ENCODE data around the gene TCEA2. TPM values are rescaled to one million over a fixed set of nuclear protein-coding genes. Genes with fewer than 3 reads are reported as not detected.

Gene TCEA2
- total and polyA plus RNA-seq, 2 of the 13 experiments (the other 11 are each of a cell fraction or from before 2014, with no cell fraction given) = 28.1 to 33.7 TPM

DNA sequence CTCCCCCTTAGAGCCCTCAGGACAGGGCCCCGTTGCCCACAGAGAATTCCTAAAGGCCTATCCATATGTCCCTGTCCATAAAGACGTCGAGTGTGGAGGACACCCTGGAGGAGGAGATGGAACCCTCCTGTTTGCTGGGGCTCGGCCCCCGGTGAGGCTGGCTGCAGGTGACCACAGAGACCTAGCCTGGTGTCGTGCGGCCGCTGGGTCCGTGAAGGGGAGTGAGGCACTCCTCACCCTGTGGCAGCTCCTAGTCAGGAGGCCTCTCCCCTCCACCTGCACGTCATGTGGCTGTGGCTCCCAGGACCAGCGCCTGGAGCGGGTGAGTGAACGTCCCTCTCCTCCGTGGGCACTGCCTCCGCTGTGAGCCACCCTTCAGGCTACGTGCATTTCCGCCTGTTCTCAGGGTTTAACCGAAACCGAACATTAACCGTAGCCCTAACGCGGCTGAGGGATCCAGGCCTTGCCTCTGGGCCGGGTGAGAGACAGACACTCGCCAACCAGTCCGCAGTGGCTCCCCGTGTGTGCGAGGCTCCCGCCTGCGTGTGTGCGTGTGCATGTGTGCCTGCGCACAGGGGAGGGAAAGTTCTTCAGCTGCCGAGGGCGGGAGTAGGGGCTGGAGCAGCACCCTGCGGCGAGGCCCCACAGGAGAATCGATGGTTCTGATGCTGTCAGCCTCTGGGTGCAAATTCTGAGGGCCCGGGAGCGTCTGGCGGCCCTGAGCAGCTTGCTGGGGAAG lies 5.9 kb upstream of the TCEA2 start (continued):
- peak; percentile 89 for TF ChIP-seq PRPF4 (IDR thresholded peaks at IDR 0.05; ENCODE audit: low read depth, low read length, poor library complexity, severe bottlenecking)
- no peak for TF ChIP-seq NR3C1 (CRISPR knock-in tag; IDR thresholded peaks at IDR 0.05)
- TF ChIP-seq, protein P1, sequence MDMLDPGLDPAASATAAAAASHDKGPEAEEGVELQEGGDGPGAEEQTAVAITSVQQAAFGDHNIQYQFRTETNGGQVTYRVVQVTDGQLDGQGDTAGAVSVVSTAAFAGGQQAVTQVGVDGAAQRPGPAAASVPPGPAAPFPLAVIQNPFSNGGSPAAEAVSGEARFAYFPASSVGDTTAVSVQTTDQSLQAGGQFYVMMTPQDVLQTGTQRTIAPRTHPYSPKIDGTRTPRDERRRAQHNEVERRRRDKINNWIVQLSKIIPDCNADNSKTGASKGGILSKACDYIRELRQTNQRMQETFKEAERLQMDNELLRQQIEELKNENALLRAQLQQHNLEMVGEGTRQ (IDR thresholded peaks at IDR 0.05; ENCODE audit: low read depth, low read length) = no peak
- TF ChIP-seq, protein P1 (CRISPR knock-in tag; IDR thresholded peaks at IDR 0.05; ENCODE audit: borderline replicate concordance) = peak; percentile 45; the same call in 1 of the 2 replicates
- no peak; the same call in 1 of the 2 replicates for TF ChIP-seq ZSCAN20 (CRISPR knock-in tag; IDR thresholded peaks at IDR 0.05; ENCODE audit: borderline replicate concordance)
- no peak; the same call in 1 of the 2 replicates for TF ChIP-seq ZNF326 (CRISPR knock-in tag; IDR thresholded peaks at IDR 0.05; ENCODE audit: borderline replicate concordance)
- TF ChIP-seq SETDB1 (CRISPR knock-in tag; IDR thresholded peaks at IDR 0.05; ENCODE audit: borderline replicate concordance) = no peak
- TF ChIP-seq, protein P2, sequence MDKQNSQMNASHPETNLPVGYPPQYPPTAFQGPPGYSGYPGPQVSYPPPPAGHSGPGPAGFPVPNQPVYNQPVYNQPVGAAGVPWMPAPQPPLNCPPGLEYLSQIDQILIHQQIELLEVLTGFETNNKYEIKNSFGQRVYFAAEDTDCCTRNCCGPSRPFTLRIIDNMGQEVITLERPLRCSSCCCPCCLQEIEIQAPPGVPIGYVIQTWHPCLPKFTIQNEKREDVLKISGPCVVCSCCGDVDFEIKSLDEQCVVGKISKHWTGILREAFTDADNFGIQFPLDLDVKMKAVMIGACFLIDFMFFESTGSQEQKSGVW (CRISPR knock-in tag; IDR thresholded peaks at IDR 0.05; ENCODE audit: borderline replicate concordance) = no peak
- TF ChIP-seq, protein P3, sequence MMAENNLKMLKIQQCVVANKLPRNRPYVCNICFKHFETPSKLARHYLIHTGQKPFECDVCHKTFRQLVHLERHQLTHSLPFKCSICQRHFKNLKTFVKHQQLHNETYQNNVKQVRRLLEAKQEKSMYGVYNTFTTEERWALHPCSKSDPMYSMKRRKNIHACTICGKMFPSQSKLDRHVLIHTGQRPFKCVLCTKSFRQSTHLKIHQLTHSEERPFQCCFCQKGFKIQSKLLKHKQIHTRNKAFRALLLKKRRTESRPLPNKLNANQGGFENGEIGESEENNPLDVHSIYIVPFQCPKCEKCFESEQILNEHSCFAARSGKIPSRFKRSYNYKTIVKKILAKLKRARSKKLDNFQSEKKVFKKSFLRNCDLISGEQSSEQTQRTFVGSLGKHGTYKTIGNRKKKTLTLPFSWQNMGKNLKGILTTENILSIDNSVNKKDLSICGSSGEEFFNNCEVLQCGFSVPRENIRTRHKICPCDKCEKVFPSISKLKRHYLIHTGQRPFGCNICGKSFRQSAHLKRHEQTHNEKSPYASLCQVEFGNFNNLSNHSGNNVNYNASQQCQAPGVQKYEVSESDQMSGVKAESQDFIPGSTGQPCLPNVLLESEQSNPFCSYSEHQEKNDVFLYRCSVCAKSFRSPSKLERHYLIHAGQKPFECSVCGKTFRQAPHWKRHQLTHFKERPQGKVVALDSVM (CRISPR knock-in tag; IDR thresholded peaks at IDR 0.05) = peak; percentile 74; the same call in 1 of the 2 replicates
- no peak for TF ChIP-seq ZFP36L2 (CRISPR knock-in tag; IDR thresholded peaks at IDR 0.05)
- no peak for TF ChIP-seq ZNF75D (CRISPR knock-in tag; IDR thresholded peaks at IDR 0.05; ENCODE audit: borderline replicate concordance)
- TF ChIP-seq, protein P4, sequence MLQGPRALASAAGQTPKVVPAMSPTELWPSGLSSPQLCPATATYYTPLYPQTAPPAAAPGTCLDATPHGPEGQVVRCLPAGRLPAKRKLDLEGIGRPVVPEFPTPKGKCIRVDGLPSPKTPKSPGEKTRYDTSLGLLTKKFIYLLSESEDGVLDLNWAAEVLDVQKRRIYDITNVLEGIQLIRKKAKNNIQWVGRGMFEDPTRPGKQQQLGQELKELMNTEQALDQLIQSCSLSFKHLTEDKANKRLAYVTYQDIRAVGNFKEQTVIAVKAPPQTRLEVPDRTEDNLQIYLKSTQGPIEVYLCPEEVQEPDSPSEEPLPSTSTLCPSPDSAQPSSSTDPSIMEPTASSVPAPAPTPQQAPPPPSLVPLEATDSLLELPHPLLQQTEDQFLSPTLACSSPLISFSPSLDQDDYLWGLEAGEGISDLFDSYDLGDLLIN (CRISPR knock-in tag; IDR thresholded peaks at IDR 0.05; ENCODE audit: borderline replicate concordance) = no peak
- TF ChIP-seq, protein P5, sequence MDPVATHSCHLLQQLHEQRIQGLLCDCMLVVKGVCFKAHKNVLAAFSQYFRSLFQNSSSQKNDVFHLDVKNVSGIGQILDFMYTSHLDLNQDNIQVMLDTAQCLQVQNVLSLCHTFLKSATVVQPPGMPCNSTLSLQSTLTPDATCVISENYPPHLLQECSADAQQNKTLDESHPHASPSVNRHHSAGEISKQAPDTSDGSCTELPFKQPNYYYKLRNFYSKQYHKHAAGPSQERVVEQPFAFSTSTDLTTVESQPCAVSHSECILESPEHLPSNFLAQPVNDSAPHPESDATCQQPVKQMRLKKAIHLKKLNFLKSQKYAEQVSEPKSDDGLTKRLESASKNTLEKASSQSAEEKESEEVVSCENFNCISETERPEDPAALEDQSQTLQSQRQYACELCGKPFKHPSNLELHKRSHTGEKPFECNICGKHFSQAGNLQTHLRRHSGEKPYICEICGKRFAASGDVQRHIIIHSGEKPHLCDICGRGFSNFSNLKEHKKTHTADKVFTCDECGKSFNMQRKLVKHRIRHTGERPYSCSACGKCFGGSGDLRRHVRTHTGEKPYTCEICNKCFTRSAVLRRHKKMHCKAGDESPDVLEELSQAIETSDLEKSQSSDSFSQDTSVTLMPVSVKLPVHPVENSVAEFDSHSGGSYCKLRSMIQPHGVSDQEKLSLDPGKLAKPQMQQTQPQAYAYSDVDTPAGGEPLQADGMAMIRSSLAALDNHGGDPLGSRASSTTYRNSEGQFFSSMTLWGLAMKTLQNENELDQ (CRISPR knock-in tag; IDR thresholded peaks at IDR 0.05; ENCODE audit: borderline replicate concordance) = no peak
- TF ChIP-seq PTBP1 (IDR thresholded peaks at IDR 0.05; ENCODE audit: low read depth, low read length, poor library complexity, severe bottlenecking) = no peak
- TF ChIP-seq ARNT (IDR thresholded peaks at IDR 0.05) = no peak
- no peak for TF ChIP-seq CBX5 (CRISPR knock-in tag; IDR thresholded peaks at IDR 0.05; ENCODE audit: borderline replicate concordance)
- peak; percentile 78; the same call in 1 of the 2 replicates for TF ChIP-seq ZNF446 (CRISPR knock-in tag; IDR thresholded peaks at IDR 0.05)
- no peak; the same call in 1 of the 2 replicates for TF ChIP-seq ERF (CRISPR knock-in tag; IDR thresholded peaks at IDR 0.05)
